Measurements from ENCODE around the gene CACNA1I. TPM values are rescaled to one million over a fixed set of nuclear protein-coding genes. Genes with fewer than 3 reads are reported as not detected.

The CACNA1I gene
- total and polyA plus RNA-seq, 7 experiments from 2014 or later: 0.40 to 51.2 (median 22.0) TPM

GRCh38 chr22:39734866-39735265, 164.3 kb downstream of the CACNA1I start:
- intact Hi-C loops (cut with micrococcal nuclease): loop anchor here in 1 of 2 donors (10.0 kb wide), 1 partner anchor 70 kb away; no protein-coding TSS in a partner anchor
- no peaks in the 10 kb centered on the region for H3K27me3 ChIP-seq (ENCODE audit: control insufficient read depth in 2 of 2, insufficient read depth in 2 of 2, low read length in 2 of 2)
- no peaks in the 10 kb centered on the region for H3K36me3 ChIP-seq (ENCODE audit: control insufficient read depth in 2 of 3, insufficient read depth in 3 of 3, low read length in 3 of 3)
- ChIA-PET CTCF (no interaction called here), POLR2A (no interaction called here)
- no peaks in the 10 kb centered on the region for H3K4me1 ChIP-seq (ENCODE audit: control insufficient read depth in 2 of 2, insufficient read depth in 2 of 2, low read length in 2 of 2)
- no peaks in the 10 kb centered on the region for H3K9me3 ChIP-seq (ENCODE audit: control insufficient read depth in 2 of 3, low read length in 3 of 3)
- H3K27ac ChIP-seq (ENCODE audit: low read depth, low read length): no peak overlapping the region
- Mint-ChIP-seq H3K36me3 (peaks cover 0 to 4% (median 2%) of the 10 kb centered on the region in 5 donors), H3K4me1 (peaks cover 0 to 6% (median 0%) of the 10 kb centered on the region in 7 donors), H3K9me3 (peaks cover 0 to 9% (median 5%) of the 10 kb centered on the region in 11 donors), H3K27ac (no peak overlapping the region), H3K27me3 (peaks cover 0 to 33% (median 5%) of the 10 kb centered on the region in 5 donors), H3K4me3 (no peak overlapping the region)
- ATAC-seq: no peak
- DNase-seq: no peak
- no peak overlapping the region for H3K4me3 ChIP-seq (ENCODE audit: low read length)

DNA sequence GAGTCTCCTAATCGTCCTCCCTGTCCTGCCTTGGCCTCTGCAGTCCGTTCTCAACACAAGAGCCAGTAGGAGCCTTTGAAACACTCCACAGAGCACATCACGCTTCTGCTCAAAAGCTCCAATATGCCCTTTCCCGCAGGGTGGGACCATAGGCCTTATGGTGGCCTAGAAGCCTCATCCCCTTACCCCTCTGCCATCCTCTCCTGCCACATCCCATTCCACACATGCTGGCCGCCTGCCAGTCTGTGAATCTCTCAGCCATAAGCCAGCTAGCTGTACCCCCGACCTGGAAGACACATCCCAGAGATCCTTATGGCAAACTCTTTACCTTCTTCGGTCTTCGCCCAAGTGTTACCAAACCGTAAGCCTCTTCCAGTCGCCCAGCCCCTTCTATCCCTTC, 165.2 kb downstream of the CACNA1I start:
- intact Hi-C loops (cut with micrococcal nuclease): loop anchor here in 1 of 2 donors (10.0 kb wide), 1 partner anchor 69 kb away; no protein-coding TSS in a partner anchor
- no peaks in the 10 kb centered on the region for H3K4me1 ChIP-seq (ENCODE audit: control insufficient read depth in 2 of 2, insufficient read depth in 2 of 2, low read length in 2 of 2)
- DNase-seq: no peak
- H3K9me3 ChIP-seq (ENCODE audit: control insufficient read depth in 2 of 3, low read length in 3 of 3): no peaks in the 10 kb centered on the region
- no peak for ATAC-seq
- Mint-ChIP-seq H3K9me3 (peaks cover 0 to 10% (median 5%) of the 10 kb centered on the region in 11 donors), H3K36me3 (peaks cover 0 to 4% (median 2%) of the 10 kb centered on the region in 5 donors), H3K4me1 (peaks cover 0 to 6% (median 0%) of the 10 kb centered on the region in 7 donors), H3K4me3 (no peak overlapping the region), H3K27ac (no peak overlapping the region), H3K27me3 (peaks cover 0 to 33% (median 5%) of the 10 kb centered on the region in 5 donors)
- no peaks in the 10 kb centered on the region for H3K36me3 ChIP-seq (ENCODE audit: control insufficient read depth in 2 of 3, insufficient read depth in 3 of 3, low read length in 3 of 3)
- H3K27me3 ChIP-seq (ENCODE audit: control insufficient read depth in 2 of 2, insufficient read depth in 2 of 2, low read length in 2 of 2): no peaks in the 10 kb centered on the region
- POLR2A ChIA-PET: interaction anchor here (0.7 kb wide), 1 partner anchor 190 kb away, joined by 3 read pairs; no protein-coding TSS in a partner anchor
- H3K27ac ChIP-seq (ENCODE audit: low read depth, low read length): no peak overlapping the region
- H3K4me3 ChIP-seq (ENCODE audit: low read length): no peak overlapping the region
- CTCF ChIA-PET: no interaction called here

DNA sequence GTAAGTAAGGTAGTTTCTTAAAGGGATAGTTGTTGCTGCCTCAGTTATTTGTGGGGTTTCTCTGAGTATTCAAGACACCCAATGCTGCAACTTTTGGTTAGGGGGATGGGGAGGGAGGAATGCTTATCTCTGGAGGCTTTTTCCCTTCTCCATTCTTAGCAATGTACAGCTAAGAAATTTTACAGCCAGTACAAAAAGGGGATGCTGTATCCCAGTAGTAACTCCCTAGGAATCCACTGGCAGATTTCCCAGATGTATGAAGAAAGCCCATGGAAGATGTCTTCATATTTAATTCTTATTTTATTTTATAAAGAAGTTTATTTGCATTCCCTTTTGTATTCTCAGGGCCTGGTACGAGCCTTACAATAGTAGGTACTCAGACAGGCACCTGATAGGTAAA, 168.2 kb downstream of the CACNA1I start:
- POLR2A ChIA-PET: interaction anchor here (0.6 to 0.7 kb wide), 2 partner anchors 52 to 255 kb away, joined by 3 to 5 read pairs; no protein-coding TSS in a partner anchor
- intact Hi-C loops (cut with micrococcal nuclease): loop anchor here in 1 of 2 donors (10.0 kb wide), 1 partner anchor 66 kb away; no protein-coding TSS in a partner anchor
- ATAC-seq: no peak
- no peaks in the 10 kb centered on the region for H3K27me3 ChIP-seq (ENCODE audit: control insufficient read depth in 2 of 2, insufficient read depth in 2 of 2, low read length in 2 of 2)
- no peaks in the 10 kb centered on the region for H3K36me3 ChIP-seq (ENCODE audit: control insufficient read depth in 2 of 3, insufficient read depth in 3 of 3, low read length in 3 of 3)
- CTCF ChIA-PET: interaction anchor here (0.5 kb wide), 1 partner anchor 182 kb away, joined by 3 read pairs; no protein-coding TSS in a partner anchor
- no peak overlapping the region for H3K4me3 Mint-ChIP-seq
- H3K27ac ChIP-seq (ENCODE audit: low read depth, low read length): no peak overlapping the region
- peaks cover 0 to 7% (median 0%) of the 10 kb centered on the region in 7 donors for H3K4me1 Mint-ChIP-seq
- H3K27me3 Mint-ChIP-seq: peaks cover 0 to 36% (median 5%) of the 10 kb centered on the region in 5 donors
- H3K4me3 ChIP-seq (ENCODE audit: low read length): no peak overlapping the region
- no peak for DNase-seq
- peaks cover 0 to 12% (median 3%) of the 10 kb centered on the region in 5 donors for H3K36me3 Mint-ChIP-seq
- peaks cover 0 to 11% (median 5%) of the 10 kb centered on the region in 11 donors for H3K9me3 Mint-ChIP-seq
- no peak overlapping the region for H3K27ac Mint-ChIP-seq
- H3K9me3 ChIP-seq (ENCODE audit: control insufficient read depth in 2 of 3, low read length in 3 of 3): no peaks in the 10 kb centered on the region
- no peaks in the 10 kb centered on the region for H3K4me1 ChIP-seq (ENCODE audit: control insufficient read depth in 2 of 2, insufficient read depth in 2 of 2, low read length in 2 of 2)

Other genes starting within 250 kb of the CACNA1I start
- gene SYNGR1, start 220.8 kb upstream of the CACNA1I start, total RNA-seq: 1 to 10 TPM in 2 of 5 experiments, under 1 TPM in 3; 0.12 to 7.0 (median 0.92) TPM
- 1 to 10 TPM; 1.9 to 2.5 TPM for gene SYNGR1, start 220.8 kb upstream of the CACNA1I start, polyA plus RNA-seq
- gene TAB1, start 171.0 kb upstream of the CACNA1I start, total RNA-seq: 10 to 100 TPM; 27.7 to 51.5 (median 33.8) TPM
- 1 to 10 TPM; 4.3 to 5.1 TPM for gene TAB1, start 171.0 kb upstream of the CACNA1I start, polyA plus RNA-seq
- 1 to 10 TPM in 3 of 5 experiments, under 1 TPM in 2; 0.57 to 3.2 (median 1.0) TPM for gene MGAT3, start 113.7 kb upstream of the CACNA1I start, total RNA-seq
- not detected for gene MGAT3, start 113.7 kb upstream of the CACNA1I start, polyA plus RNA-seq
- gene MIEF1, start 68.5 kb upstream of the CACNA1I start, total RNA-seq: 10 to 100 TPM; 17.5 to 42.3 (median 37.3) TPM
- gene MIEF1, start 68.5 kb upstream of the CACNA1I start, polyA plus RNA-seq: 10 to 100 TPM; 27.8 to 33.2 TPM
- gene ATF4, start 50.2 kb upstream of the CACNA1I start, total RNA-seq: 100 to 1,000 TPM; 235 to 293 (median 244) TPM
- 100 to 1,000 TPM in 1 of 2 donors, 10 to 100 TPM in 1; 68.9 to 118 TPM for gene ATF4, start 50.2 kb upstream of the CACNA1I start, polyA plus RNA-seq
- 10 to 100 TPM; 35.2 to 67.4 (median 61.5) TPM for gene RPS19BP1, start 38.0 kb upstream of the CACNA1I start, total RNA-seq
- gene RPS19BP1, start 38.0 kb upstream of the CACNA1I start, polyA plus RNA-seq: 100 to 1,000 TPM in 1 of 2 donors, 10 to 100 TPM in 1; 98.6 to 162 TPM

Data from naive thymus-derived CD4-positive, alpha-beta T cell (primary cell).